DND-41 (cell line): Measurements from ENCODE around the gene EMX2.

Experiments used
- ATAC-seq: fragments of 200-7000 bp; cut with Tn5 transposase; 3 replicates; pipeline ENCODE4 v1.9.1; 2021; ENCODE audit warnings: low read depth; ENCODE audit not compliant: insufficient read depth
- DNase-seq: peaks from one replicate; pipeline ENCODE4 v3.0.0-alpha.2; 2020
- H2AFZ ChIP-seq: 2 replicates; pipeline ENCODE4 v1.6.0; 2012; ENCODE audit warnings: low read depth, low read length
- H3K27ac ChIP-seq: 2 replicates; pipeline ENCODE4 v1.5.1; 2012; ENCODE audit warnings: low read length, inconsistent platforms
- H3K27me3 ChIP-seq: fragments of 200-600 bp; sonication (generic); 2 replicates; pipeline ENCODE4 v1.6.0; 2012; ENCODE audit warnings: low read length, mild to moderate bottlenecking, inconsistent platforms; ENCODE audit not compliant: insufficient read depth, poor library complexity
- H3K36me3 ChIP-seq: 2 replicates; pipeline ENCODE4 v1.5.1; 2012; ENCODE audit warnings: low read length, inconsistent platforms; ENCODE audit not compliant: insufficient read depth
- H3K4me1 ChIP-seq: 2 replicates; pipeline ENCODE4 v1.5.1; 2012; ENCODE audit warnings: mild to moderate bottlenecking, low read length; ENCODE audit not compliant: insufficient read depth
- H3K4me2 ChIP-seq: 2 replicates; pipeline ENCODE4 v1.6.0; 2012; ENCODE audit warnings: mild to moderate bottlenecking, moderate library complexity, low read length, inconsistent platforms; ENCODE audit not compliant: insufficient read depth
- H3K4me3 ChIP-seq, 2 experiments: fragments of 200-600 bp in 1 of 2; shearing (Covaris generic) in 1 of 2; 2 replicates each; pipeline ENCODE4 v1.5.1; 2012 to 2016; ENCODE audit warnings: inconsistent platforms in 2 of 2, low read length in 2 of 2, mild to moderate bottlenecking in 2 of 2, low read depth in 1 of 2, moderate library complexity in 1 of 2
- H3K79me2 ChIP-seq: 2 replicates; pipeline ENCODE4 v1.6.0; 2012; ENCODE audit warnings: low read length, inconsistent platforms; ENCODE audit not compliant: insufficient read depth
- H3K9ac ChIP-seq: 2 replicates; pipeline ENCODE4 v1.6.0; 2012; ENCODE audit warnings: low read depth, mild to moderate bottlenecking, inconsistent platforms, low read length, moderate library complexity
- H3K9me3 ChIP-seq: 2 replicates; pipeline ENCODE4 v1.5.1; 2012; ENCODE audit warnings: low read length, moderate library complexity, mild to moderate bottlenecking, inconsistent platforms; ENCODE audit not compliant: insufficient read depth, severe bottlenecking
- H4K20me1 ChIP-seq: 2 replicates; pipeline ENCODE4 v1.6.0; 2012; ENCODE audit warnings: low read length; ENCODE audit not compliant: insufficient read depth
- CTCF ChIP-seq: IDR thresholded peaks from 2 replicates; pipeline ENCODE4 v1.5.1; 2012; ENCODE audit warnings: borderline replicate concordance, low read length, moderate library complexity, mild to moderate bottlenecking; ENCODE audit not compliant: poor library complexity, severe bottlenecking; ENCODE audit errors: extremely low read depth
- EZH2 ChIP-seq: IDR thresholded peaks from 3 replicates; pipeline ENCODE4 v1.6.1; 2012; ENCODE audit warnings: borderline replicate concordance, low read depth, mild to moderate bottlenecking, moderate library complexity, low read length, inconsistent platforms; ENCODE audit not compliant: severe bottlenecking

Gene EMX2

DNA sequence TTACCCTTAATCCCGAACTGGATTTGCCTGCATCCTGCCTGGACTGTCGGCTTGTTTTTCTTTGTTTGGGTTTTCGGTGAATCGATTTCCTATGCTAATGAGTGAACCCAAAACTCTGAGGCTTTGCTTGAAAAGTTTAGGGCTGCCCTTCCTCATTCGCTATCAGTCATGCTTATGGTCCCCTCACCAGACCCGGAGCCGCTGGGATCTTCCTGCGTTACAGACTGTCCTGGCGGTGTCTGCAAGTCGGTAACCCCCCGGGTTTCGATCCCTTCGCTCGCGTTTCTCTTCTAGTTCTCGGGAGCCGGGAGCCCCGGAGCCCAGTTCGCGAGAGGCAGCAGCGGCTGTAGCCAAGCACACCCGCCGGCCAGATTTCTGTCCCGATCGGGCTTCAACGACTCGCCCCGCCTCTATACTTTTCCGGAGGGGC is 2.2 kb downstream of the EMX2 start:
- no peaks in the 10 kb centered on the region for H3K79me2 ChIP-seq
- H3K9me3 ChIP-seq = no peaks in the 10 kb centered on the region
- no peak overlapping the region for H3K4me2 ChIP-seq
- no peak overlapping the region for H3K27ac ChIP-seq
- ATAC-seq = no peak
- H3K4me1 ChIP-seq = no peaks in the 10 kb centered on the region
- no peak overlapping the region for H2AFZ ChIP-seq
- TF ChIP-seq EZH2 = no peak
- no peak for TF ChIP-seq CTCF
- H3K27me3 ChIP-seq = no peaks in the 10 kb centered on the region
- no peak overlapping the region for H3K9ac ChIP-seq
- H3K36me3 ChIP-seq = no peaks in the 10 kb centered on the region
- no peak for DNase-seq
- no peak overlapping the region for H3K4me3 ChIP-seq
- H4K20me1 ChIP-seq = no peaks in the 10 kb centered on the region

GRCh38 chr10:117545141-117546019 is 2.8 kb downstream of the EMX2 start:
- H3K79me2 ChIP-seq = no peaks in the 10 kb centered on the region
- no peak overlapping the region for H3K4me2 ChIP-seq
- H2AFZ ChIP-seq = no peak overlapping the region
- no peak for TF ChIP-seq CTCF
- TF ChIP-seq EZH2 = no peak
- H3K9me3 ChIP-seq = no peaks in the 10 kb centered on the region
- no peaks in the 10 kb centered on the region for H3K4me1 ChIP-seq
- no peaks in the 10 kb centered on the region for H3K27me3 ChIP-seq
- DNase-seq = no peak
- H3K27ac ChIP-seq = no peak overlapping the region
- no peak overlapping the region for H3K9ac ChIP-seq
- no peak overlapping the region for H3K4me3 ChIP-seq
- H4K20me1 ChIP-seq = no peaks in the 10 kb centered on the region
- no peak for ATAC-seq
- H3K36me3 ChIP-seq = no peaks in the 10 kb centered on the region

DNA sequence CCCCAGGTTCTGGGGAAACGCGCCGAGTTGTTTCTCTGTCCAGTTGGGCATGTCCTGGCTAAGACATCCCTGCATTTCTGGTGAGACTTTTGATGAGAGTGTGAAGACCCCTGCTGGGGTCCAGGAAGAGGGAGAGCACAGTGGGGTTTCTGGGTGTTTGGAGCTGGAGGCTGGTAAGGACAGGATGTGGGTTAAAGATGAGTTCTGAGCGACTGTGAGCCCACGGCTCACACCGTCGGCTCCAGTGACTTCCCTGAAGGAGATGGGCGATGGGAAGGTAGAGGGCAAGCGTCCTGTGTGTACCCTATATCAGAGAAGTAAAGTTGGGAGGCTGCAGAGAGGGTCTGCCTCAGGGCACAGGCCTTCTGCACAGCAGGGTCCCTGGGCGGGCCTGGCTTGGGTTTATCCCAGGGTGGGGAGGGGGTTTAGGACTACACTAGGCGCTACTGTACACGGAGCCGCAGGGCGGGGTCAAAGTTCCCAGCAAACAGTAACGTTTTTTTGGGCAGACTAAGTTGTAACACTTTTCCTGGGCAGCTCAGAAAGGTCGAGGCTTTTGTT is 3.6 kb downstream of the EMX2 start:
- Histone ChIP-seq H3K27me3 (no peaks in the 10 kb centered on the region), H4K20me1 (no peaks in the 10 kb centered on the region)

More for the DNA sequence above, 3.6 kb downstream of the EMX2 start:
- Histone ChIP-seq H3K36me3 (no peaks in the 10 kb centered on the region), H3K9me3 (no peaks in the 10 kb centered on the region), H3K9ac (no peak overlapping the region), H3K4me1 (no peaks in the 10 kb centered on the region), H3K79me2 (no peaks in the 10 kb centered on the region), H3K4me2 (no peak overlapping the region), H2AFZ (no peak overlapping the region), H3K27ac (no peak overlapping the region), H3K4me3 (no peak overlapping the region)
- DNase-seq (no peak), ATAC-seq (no peak)
- TF ChIP-seq EZH2 = no peak
- TF ChIP-seq CTCF = no peak
